AG04449 (cell line): Measurements from ENCODE around the gene ASPDH.

Experiments
- CTCF ChIA-PET: fragments of 350-600 bp; formaldehyde crosslinking; extraction: SDS; loops from one replicate; lab custom pipeline; 2021; ENCODE audit warnings: antibody characterized with exemption; lab: Yijun Ruan, JAX
- POLR2A ChIA-PET: fragments of 400-600, 350-600 bp; formaldehyde crosslinking; extraction: SDS; loops from one replicate; lab custom pipeline; 2020; ENCODE audit warnings: antibody characterized with exemption, inconsistent platforms; lab: Yijun Ruan, JAX
- DNase-seq: peaks from one replicate; pipeline ENCODE4 v3.0.0-alpha.2; 2010; ENCODE audit warnings: low read depth, low spot score
- H3K4me3 ChIP-seq: 2 replicates; pipeline ENCODE4 v1.5.1; 2011; ENCODE audit warnings: low read depth, mild to moderate bottlenecking, control low read depth, low read length
- CTCF ChIP-seq: IDR thresholded peaks from one replicate; pipeline ENCODE4 v1.5.1; 2011; ENCODE audit warnings: mild to moderate bottlenecking, moderate library complexity, low read length, control low read depth, inconsistent platforms; ENCODE audit not compliant: insufficient read depth; ENCODE audit errors: missing control alignments

ASPDH gene

GRCh38 chr19:50482916-50483315 is 30.8 kb downstream of the ASPDH start:
- H3K4me3 ChIP-seq: no peak overlapping the region
- TF ChIP-seq CTCF: no peak
- ChIA-PET CTCF (no interaction called here), POLR2A (no interaction called here)
- DNase-seq: no peak

- no peak for DNase-seq
- CTCF ChIA-PET: no interaction called here
- TF ChIP-seq CTCF: no peak
- POLR2A ChIA-PET: no interaction called here
- H3K4me3 ChIP-seq: no peak overlapping the region
Measured at GRCh38 chr19:50482271-50482855, 31.4 kb downstream of the ASPDH start.

- ChIA-PET CTCF (interaction anchor here (1.0 kb wide), 1 partner anchor 113 kb away, joined by 3 read pairs; no protein-coding TSS in a partner anchor), POLR2A (interaction anchor here (0.6 kb wide), 1 partner anchor 182 kb away, joined by 3 read pairs; no protein-coding TSS in a partner anchor)
- TF ChIP-seq CTCF: no peak
- no peak for DNase-seq
- no peak overlapping the region for H3K4me3 ChIP-seq
Measured at GRCh38 chr19:50481351-50482149, 32.2 kb downstream of the ASPDH start.

GRCh38 chr19:50480281-50481111 is 33.2 kb downstream of the ASPDH start:
- POLR2A ChIA-PET: interaction anchor here (0.6 kb wide), 1 partner anchor 183 kb away, joined by 3 read pairs; no protein-coding TSS in a partner anchor
- DNase-seq: no peak
- CTCF ChIA-PET: interaction anchor here (1.0 to 2.6 kb wide), 3 partner anchors 75 to 112 kb away, joined by 3 to 25 read pairs (median 6); no protein-coding TSS in a partner anchor
- TF ChIP-seq CTCF: no peak
- H3K4me3 ChIP-seq: no peak overlapping the region

- no peak for DNase-seq
- ChIA-PET POLR2A (no interaction called here), CTCF (interaction anchor here (1.3 to 2.6 kb wide), 4 partner anchors 76 to 130 kb away, joined by 3 to 25 read pairs (median 10); no protein-coding TSS in a partner anchor)
- H3K4me3 ChIP-seq: no peak overlapping the region
- no peak for TF ChIP-seq CTCF
Measured at GRCh38 chr19:50479761-50480251, 33.9 kb downstream of the ASPDH start.
